K562 (cell line): ENCODE data around the gene SPTBN4. TPM values are rescaled to one million over a fixed set of nuclear protein-coding genes. Genes with fewer than 3 reads are reported as not detected.

Source experiments
- ATAC-seq: fragments of 200-7000 bp; cut with Tn5 transposase; 3 replicates; pipeline ENCODE4 v1.9.1; 2020; ENCODE audit warnings: moderate library complexity
- BruUV-seq: library from RNA; stranded (reverse); fragments of 400-500 nt; replicated peaks from 2 replicates; lab custom pipeline; 2021; lab: Mats Ljungman, UMichigan
- CTCF ChIA-PET: fragments of 300-600 bp; formaldehyde crosslinking; extraction: SDS; loops from one replicate; lab custom pipeline; 2021; ENCODE audit warnings: low intra/inter-chr PET ratio; lab: Yijun Ruan, JAX
- POLR2A ChIA-PET: fragments of 300-600, 350-650 bp; sonication (Branson Sonifier 250); formaldehyde crosslinking; extraction: SDS; loops from one replicate; lab custom pipeline; 2021; ENCODE audit warnings: antibody characterized with exemption, inconsistent platforms; lab: Yijun Ruan, JAX
- DNase-seq, 4 experiments: peaks; one replicate each; pipeline versions ENCODE4 v3.0.0 to v3.0.0-alpha.2; 2011 to 2018; ENCODE audit warnings: low spot score in 3 of 4, mixed read lengths in 3 of 4; ENCODE audit errors: extremely low read depth in 1 of 4
- FAIRE-seq: peaks from 2 replicates; lab custom pipeline; 2011; peaks lifted over from hg19 to GRCh38; lab: Jason Lieb, UNC
- H2AFZ ChIP-seq: 2 replicates; pipeline ENCODE4 v1.6.0; 2011; ENCODE audit warnings: low read depth, low read length, control low read depth, inconsistent platforms
- H3K27ac ChIP-seq: fragments of 200-600 bp; 3 replicates; pipeline ENCODE4 v1.8.0; 2011; ENCODE audit warnings: low read depth, mild to moderate bottlenecking, control low read depth, inconsistent platforms, low read length, moderate library complexity, mixed read lengths; ENCODE audit errors: extremely low read depth
- H3K27me3 ChIP-seq, 2 experiments: fragments of 300-600 bp in 1 of 2; 2 replicates in 1 of 2; 3 replicates in 1 of 2; pipeline versions ENCODE4 v1.6.0 to v1.8.0; 2011; ENCODE audit warnings: inconsistent platforms in 2 of 2, low read length in 2 of 2, mild to moderate bottlenecking in 1 of 2, mixed read lengths in 1 of 2, moderate library complexity in 1 of 2; ENCODE audit not compliant: control insufficient read depth in 2 of 2, insufficient read depth in 2 of 2
- H3K36me3 ChIP-seq: fragments of 300-600 bp; 3 replicates; pipeline ENCODE4 v1.8.0; 2011; ENCODE audit warnings: mild to moderate bottlenecking, low read length, inconsistent platforms; ENCODE audit not compliant: control insufficient read depth, insufficient read depth
- H3K4me1 ChIP-seq, 2 experiments: fragments of 200-600 bp in 1 of 2; replicated peaks in 1 of 2; 2 replicates in 1 of 2; 3 replicates in 1 of 2; pipeline versions ENCODE4 v1.5.1 to v1.8.0; 2011; ENCODE audit warnings: inconsistent platforms in 2 of 2, low read length in 2 of 2, mild to moderate bottlenecking in 1 of 2, mixed read lengths in 1 of 2, moderate library complexity in 1 of 2; ENCODE audit not compliant: control insufficient read depth in 2 of 2, insufficient read depth in 2 of 2
- H3K4me2 ChIP-seq: 2 replicates; pipeline ENCODE4 v1.6.1; 2011; ENCODE audit warnings: low read length, control low read depth, inconsistent platforms, mixed read lengths; ENCODE audit not compliant: insufficient read depth
- H3K4me3 ChIP-seq: fragments of 200-600 bp; sonication (generic), shearing (Covaris generic); 2 replicates; pipeline ENCODE4 v1.5.1; 2016; ENCODE audit warnings: control low read depth, inconsistent platforms
- H3K79me2 ChIP-seq: fragments of 200-600 bp; 3 replicates; pipeline ENCODE4 v1.8.0; 2011; ENCODE audit warnings: low read length, inconsistent platforms; ENCODE audit not compliant: control insufficient read depth, insufficient read depth
- H3K9ac ChIP-seq, 2 experiments: 2 replicates each; pipeline versions ENCODE4 v1.6.0 to v1.6.1; 2011; ENCODE audit warnings: low read depth in 2 of 2, low read length in 2 of 2, control low read depth in 1 of 2, inconsistent platforms in 1 of 2, mild to moderate bottlenecking in 1 of 2, mixed read lengths in 1 of 2; ENCODE audit not compliant: insufficient read depth in 1 of 2
- H3K9me1 ChIP-seq: one replicate; pipeline ENCODE4 v1.6.0; 2011; ENCODE audit warnings: inconsistent platforms, mild to moderate bottlenecking, low read length, moderate library complexity; ENCODE audit not compliant: control insufficient read depth, insufficient read depth
- H3K9me3 ChIP-seq: replicated peaks from 2 replicates; pipeline ENCODE4 v1.5.1; 2011; ENCODE audit warnings: low read depth, low read length, inconsistent platforms; ENCODE audit not compliant: control insufficient read depth, insufficient read depth
- H4K20me1 ChIP-seq: replicated peaks from 2 replicates; pipeline ENCODE4 v1.6.1; 2011; ENCODE audit warnings: low read length, inconsistent platforms, mixed read lengths; ENCODE audit not compliant: control insufficient read depth, insufficient read depth
- CBX3 ChIP-seq, 2 experiments: IDR thresholded peaks; 1 replicate in 1 of 2; 2 replicates in 1 of 2; pipeline ENCODE4 v1.6.1; 2012; ENCODE audit warnings: inconsistent platforms in 2 of 2, low read length in 2 of 2, borderline replicate concordance in 1 of 2, control low read depth in 1 of 2
- CTBP1 ChIP-seq: fragments of 450-650 bp; IDR thresholded peaks from 2 replicates; pipeline ENCODE4 v1.6.1; 2016; ENCODE audit warnings: borderline replicate concordance
- ESRRA ChIP-seq: fragments of 450-650 bp; IDR thresholded peaks from 2 replicates; pipeline ENCODE4 v1.6.1; 2014; ENCODE audit warnings: low read depth, mild to moderate bottlenecking, moderate library complexity, borderline replicate concordance
- LEF1 ChIP-seq: fragments of 450-650 bp; IDR thresholded peaks from 2 replicates; pipeline ENCODE4 v1.6.1; 2016; ENCODE audit warnings: mild to moderate bottlenecking
- MAFF ChIP-seq: IDR thresholded peaks from 2 replicates; pipeline ENCODE4 v1.6.1; 2012; ENCODE audit warnings: low read length, improper control_type of control experiment
- MAX ChIP-seq: sonication (generic); formaldehyde crosslinking; IDR thresholded peaks from 2 replicates; pipeline ENCODE4 v1.9.0; 2022; ENCODE audit warnings: mild to moderate bottlenecking, missing genetic modification reagents
- NCOA1 ChIP-seq: fragments of 450-650 bp; IDR thresholded peaks from 2 replicates; pipeline ENCODE4 v1.6.1; 2016; ENCODE audit warnings: low read depth
- REST ChIP-seq, 2 experiments: fragments of 450-650 bp; formaldehyde crosslinking in 1 of 2; IDR thresholded peaks; 2 replicates each; pipeline versions ENCODE4 v1.4.0 to v1.6.1; 2014 to 2020; ENCODE audit warnings: mild to moderate bottlenecking in 2 of 2, borderline replicate concordance in 1 of 2, low read depth in 1 of 2
- THRB ChIP-seq: fragments of 450-650 bp; formaldehyde crosslinking; conservative IDR thresholded peaks from 2 replicates; pipeline ENCODE4 v1.4.0; 2022; ENCODE audit warnings: mild to moderate bottlenecking, missing genetic modification characterization
- WHSC1 ChIP-seq: IDR thresholded peaks from one replicate; pipeline ENCODE4 v1.6.1; 2012; ENCODE audit warnings: low read length, control low read depth, inconsistent platforms
- YBX1 ChIP-seq: fragments of 450-650 bp; IDR thresholded peaks from 2 replicates; pipeline ENCODE4 v1.7.1; 2016; ENCODE audit warnings: mild to moderate bottlenecking
- WGBS: fragments of 100-300 bp; shearing (Covaris generic); methylation state at CpG from one replicate; pipeline ENCODE4 v1.1.6; 2016; ENCODE audit warnings: low coverage, mixed read lengths; ENCODE audit not compliant: insufficient coverage; ENCODE audit errors: missing lambda C conversion rate; 5-methylcytosine and 5-hydroxymethylcytosine counted together
- in situ Hi-C: fragments of 300-500 bp; cut with MboI; formaldehyde crosslinking; loops from 4 replicates; pipeline ENCODE4 v1.15.0; 2018; ENCODE audit warnings: inconsistent platforms, mixed read lengths
- intact Hi-C: fragments of 100-400 bp; cut with micrococcal nuclease; formaldehyde crosslinking; loops from 2 replicates; pipeline ENCODE4 v1.14.2; 2022
- polyA plus RNA-seq, 8 experiments: library from polyadenylated mRNA; depleted of rRNA in 4 of 8; stranded (reverse) in 5 of 8; unstranded in 3 of 8; fragments of >200 nt; fragmentation: Nextera tagmentation in 2 of 8; fragmentation: Illumina TruSeq in 1 of 8; extraction: Ambion mirVana in 2 of 8; extraction: Trizol in 1 of 8; gene quantifications; 2 replicates each; pipeline versions ENCODE4 v1.2.1 to v1.2.3, GENCODE V29; 2011 to 2014; ENCODE audit warnings: inconsistent platforms in 1 of 8, missing spikeins in 1 of 8
- total RNA-seq, 7 experiments: library from RNA; depleted of rRNA in 6 of 7; stranded (reverse); fragments of >200 nt in 6 of 7; fragmentation: Illumina TruSeq in 2 of 7; extraction: Trizol in 2 of 7; gene quantifications; 2 replicates each; pipeline versions ENCODE4 v1.2.1 to v1.2.3, GENCODE V29; 2011 to 2021; ENCODE audit warnings: low replicate concordance in 1 of 7

Gene SPTBN4
- total and polyA plus RNA-seq, 9 of the 15 experiments (the other 6 are each of a cell fraction or from before 2014, with no cell fraction given): 0.01 to 1.5 (median 0.86) TPM

GRCh38 chr19:40466219-40466984 is 399 bp upstream of the SPTBN4 start:
- peak overlapping the region; percentile 93 for H3K4me2 ChIP-seq
- peak overlapping the region; percentile 78 for H3K27ac ChIP-seq
- intact Hi-C loops: no loop called here
- in situ Hi-C loops: no loop called here
- no TSS peak for BruUV-seq
- FAIRE-seq: no peak
- H3K36me3 ChIP-seq: peaks cover 13% of the 10 kb centered on the region
- CTCF ChIA-PET: interaction anchor here (0.5 kb wide), 1 partner anchor 154 kb away, joined by 3 read pairs; no protein-coding TSS in a partner anchor
- H3K79me2 ChIP-seq: peaks cover 45% of the 10 kb centered on the region
- peak overlapping the region; percentile 91 for H2AFZ ChIP-seq
- no peaks in the 10 kb centered on the region; the same call in 1 of the 2 replicates for H3K9me3 ChIP-seq
- POLR2A ChIA-PET: interaction anchor here (0.7 to 4.0 kb wide), 16 partner anchors 9 to 332 kb away, joined by 3 to 43 read pairs (median 4); partner anchors contain the start of genes EGLN2, SERTAD1 and SERTAD3
- H3K4me3 ChIP-seq: peak overlapping the region; percentile 16; the same call in 1 of the 2 replicates
- peaks cover 4% of the 10 kb centered on the region for H3K9me1 ChIP-seq
- no peak for ATAC-seq
- H3K9ac ChIP-seq: peak overlapping the region; percentile 52 to 77
- WGBS: 68% methylated on average over 45 of the region's 48 CpGs
- peaks cover 23 to 50% of the 10 kb centered on the region in 2 experiments; a peak in 4 of 5 replicates for H3K4me1 ChIP-seq
- no peak for DNase-seq
- H4K20me1 ChIP-seq: peaks cover 7% of the 10 kb centered on the region
- H3K27me3 ChIP-seq: no peaks in the 10 kb centered on the region
- TF ChIP-seq MAX (CRISPR knock-in tag): peak; percentile 96
- TF ChIP-seq MAFF: no peak
- peak; percentile 16 for TF ChIP-seq WHSC1
- peak; percentile 48; the same call in 1 of the 2 replicates for TF ChIP-seq LEF1
- TF ChIP-seq CBX3 (IDR thresholded peaks at IDR 0.05; ENCODE audit: borderline replicate concordance in 1 of 2, low read length in 2 of 2): peak in 1 of 2 experiments; percentile 57; a peak in 1 of 3 replicates
- TF ChIP-seq YBX1: no peak
- peak; percentile 68; the same call in 1 of the 2 replicates for TF ChIP-seq ESRRA
- TF ChIP-seq REST (IDR thresholded peaks at IDR 0.05; ENCODE audit: borderline replicate concordance): 0 out of 2 replicates have a peak, but pooled peaks have one; percentile 11
- TF ChIP-seq REST (CRISPR knock-in tag; IDR thresholded peaks at IDR 0.05; ENCODE audit: low read depth): no peak
- TF ChIP-seq CTBP1: 0 out of 2 replicates have a peak, but pooled peaks have one; percentile 6
- peak; percentile 52; the same call in 1 of the 2 replicates for TF ChIP-seq NCOA1
- 0 out of 2 replicates have a peak, but pooled peaks have one; percentile 46 for TF ChIP-seq THRB (CRISPR knock-in tag)
